ENCODE results near the gene SLC7A5. TPM values are rescaled to one million over a fixed set of nuclear protein-coding genes. Genes with fewer than 3 reads are reported as not detected.

Gene SLC7A5
- total RNA-seq, 1 experiment from 2014 or later, result 222 TPM

Small RNA genes lying within 50 kb of the gene (small RNA-seq; reads per million reads assigned to genes)
- 0 to 0.06 reads per million in 2 experiments for gene MIR6775

Other genes starting within 250 kb of the SLC7A5 start
- gene KLHDC4, start 103.5 kb downstream of the SLC7A5 start, total RNA-seq (2014; rRNA removed; shearing (Covaris generic)), result 15.1 and 20.7 TPM in 2 replicates
- 0.10 TPM in 1 of 2 replicates, not detected in the other for gene CA5A, start 67.0 kb upstream of the SLC7A5 start, total RNA-seq (2014; rRNA removed; shearing (Covaris generic))
- gene BANP, start 81.9 kb upstream of the SLC7A5 start, total RNA-seq (2014; rRNA removed; shearing (Covaris generic)), result 16.5 and 18.9 TPM in 2 replicates

Measured in NCI-H460 (cell line).